Large intestine (tissue), 3 donors: Measurements from ENCODE around the gene GPR17. TPM values are rescaled to one million over a fixed set of nuclear protein-coding genes. Genes with fewer than 3 reads are reported as not detected.

ENCODE experiments used
- DNase-seq, 2 donors: peaks; one replicate each; pipeline versions ENCODE4 v3.0.0 to v3.0.0-alpha.2; 2013
- H3K27ac ChIP-seq: one replicate; pipeline ENCODE4 v1.5.1; 2013; ENCODE audit warnings: low read length
- H3K27me3 ChIP-seq: 2 replicates; pipeline ENCODE4 v1.6.1; 2013; ENCODE audit warnings: low read length; ENCODE audit not compliant: control insufficient read depth, insufficient read depth
- H3K36me3 ChIP-seq: 2 replicates; pipeline ENCODE4 v1.6.1; 2013; ENCODE audit warnings: low read length; ENCODE audit not compliant: control insufficient read depth, insufficient read depth
- H3K4me1 ChIP-seq: one replicate; pipeline ENCODE4 v1.6.1; 2013; ENCODE audit warnings: low read length; ENCODE audit not compliant: control insufficient read depth, insufficient read depth
- H3K4me3 ChIP-seq: one replicate; pipeline ENCODE4 v1.5.1; 2013; ENCODE audit warnings: low read length
- H3K9me3 ChIP-seq: one replicate; pipeline ENCODE4 v1.6.1; 2013; ENCODE audit warnings: mild to moderate bottlenecking, low read depth, low read length, moderate library complexity; ENCODE audit not compliant: control insufficient read depth
- WGBS: methylation state at CpG from one replicate; pipeline ENCODE4 v1.1.5; 2013; ENCODE audit warnings: low lambda C conversion rate; ENCODE audit not compliant: insufficient coverage; 5-methylcytosine and 5-hydroxymethylcytosine counted together
- polyA plus RNA-seq: library from polyadenylated mRNA; unstranded; fragments of 120-200 nt; gene quantifications from one replicate; pipeline ENCODE4 v1.2.1, GENCODE V29; 2013

GPR17 gene
- polyA plus RNA-seq, 1 donor, result 1.5 TPM

GRCh38 chr2:127650785-127651380 is 4.9 kb downstream of the GPR17 start:
- H3K9me3 ChIP-seq, result peaks cover 2% of the 10 kb centered on the region
- no peaks in the 10 kb centered on the region for H3K27me3 ChIP-seq
- no peak for DNase-seq
- H3K4me3 ChIP-seq, result no peak overlapping the region
- H3K27ac ChIP-seq, result no peak overlapping the region
- no CpG with 5 or more reads among the region's 28 CpGs for whole genome bisulfite sequencing
- no peaks in the 10 kb centered on the region for H3K4me1 ChIP-seq
- H3K36me3 ChIP-seq, result no peaks in the 10 kb centered on the region

GRCh38 chr2:127651381-127651809 is 5.4 kb downstream of the GPR17 start:
- no peak for DNase-seq
- H3K4me3 ChIP-seq, result no peak overlapping the region
- H3K27ac ChIP-seq, result peak overlapping the region; percentile 43
- peaks cover 2% of the 10 kb centered on the region for H3K9me3 ChIP-seq
- no peaks in the 10 kb centered on the region for H3K4me1 ChIP-seq
- no CpG with 5 or more reads among the region's 29 CpGs for WGBS
- H3K27me3 ChIP-seq, result no peaks in the 10 kb centered on the region
- no peaks in the 10 kb centered on the region for H3K36me3 ChIP-seq

GRCh38 chr2:127651971-127652550 is 6.1 kb downstream of the GPR17 start:
- Histone ChIP-seq H3K4me3 (no peak overlapping the region), H3K4me1 (no peaks in the 10 kb centered on the region), H3K36me3 (no peaks in the 10 kb centered on the region), H3K27ac (peak overlapping the region; percentile 43), H3K9me3 (peaks cover 2% of the 10 kb centered on the region), H3K27me3 (no peaks in the 10 kb centered on the region)
- DNase-seq, result peak in 1 of 2 donors; percentile 49
- WGBS, result 100% methylated on average over 1 of the region's 14 CpGs

DNA sequence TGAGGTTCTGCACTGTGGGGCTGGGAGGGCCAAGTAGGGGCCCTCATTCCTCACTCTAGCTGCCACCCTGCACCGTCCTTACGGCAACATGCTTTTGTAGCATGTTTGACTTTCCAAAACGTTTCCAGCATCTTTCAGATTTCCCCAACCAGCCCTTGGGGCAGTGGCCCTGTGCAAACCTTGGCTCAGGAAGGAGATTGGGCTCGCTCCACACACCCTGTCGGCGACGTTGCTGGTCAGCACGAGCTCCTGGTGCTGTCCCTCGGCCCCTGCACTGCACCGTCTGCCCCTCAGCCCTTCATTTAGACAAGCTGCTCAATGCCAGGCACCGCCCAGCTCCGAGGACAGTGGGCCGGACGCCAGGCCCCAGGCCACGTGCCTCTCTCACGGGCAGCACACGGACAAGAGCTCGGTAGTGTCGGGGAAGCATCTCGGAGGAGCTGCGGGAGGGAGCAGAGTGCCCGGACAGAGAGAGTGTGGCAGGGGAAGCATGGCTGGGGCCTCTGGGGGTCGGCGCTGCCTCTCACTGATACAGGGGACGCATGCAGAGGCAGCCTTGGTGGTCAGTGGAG is 6.9 kb downstream of the GPR17 start:
- Histone ChIP-seq H3K27me3 (no peaks in the 10 kb centered on the region), H3K4me3 (no peak overlapping the region), H3K36me3 (no peaks in the 10 kb centered on the region), H3K9me3 (peaks cover 2% of the 10 kb centered on the region), H3K27ac (peak overlapping the region; percentile 48), H3K4me1 (no peaks in the 10 kb centered on the region)
- WGBS, result no CpG with 5 or more reads among the region's 25 CpGs
- DNase-seq, result no peak

DNA sequence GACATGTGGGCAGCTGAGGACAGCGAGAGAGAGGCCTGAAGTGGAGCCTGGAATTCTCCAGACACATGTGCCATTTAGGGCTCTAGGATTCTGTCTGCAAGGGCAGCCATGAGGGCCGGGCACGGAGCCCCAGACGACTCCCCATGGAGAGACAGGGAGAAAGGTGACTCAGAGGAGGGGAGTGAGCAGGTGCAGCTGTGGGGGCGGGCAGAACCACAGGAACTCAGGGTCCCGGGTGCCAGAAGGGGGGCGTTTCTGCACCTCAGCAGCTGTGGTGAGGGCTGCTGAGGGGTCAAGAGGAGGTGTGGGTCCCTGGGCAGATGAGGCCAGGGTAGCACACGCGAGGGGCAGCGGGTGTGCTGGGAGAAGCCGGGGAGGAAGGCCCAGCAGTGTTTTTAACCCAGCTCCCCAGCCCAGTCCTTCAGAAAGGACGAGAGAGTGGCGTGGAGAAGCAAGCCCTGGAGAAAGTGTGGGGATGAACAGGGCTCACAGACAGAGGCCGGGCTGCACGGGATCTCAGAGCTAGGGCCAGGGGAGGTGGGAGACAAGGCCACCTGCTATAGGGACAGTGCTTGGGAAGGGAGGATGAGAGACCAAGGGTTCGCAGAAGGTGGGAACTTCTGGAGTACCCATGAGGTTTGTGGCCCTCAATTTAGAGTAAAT is 7.6 kb downstream of the GPR17 start:
- H3K9me3 ChIP-seq, result peaks cover 2% of the 10 kb centered on the region
- H3K4me3 ChIP-seq, result no peak overlapping the region
- peak overlapping the region; percentile 48 for H3K27ac ChIP-seq
- H3K4me1 ChIP-seq, result no peaks in the 10 kb centered on the region
- H3K27me3 ChIP-seq, result no peaks in the 10 kb centered on the region
- WGBS, result no CpG with 5 or more reads among the region's 16 CpGs
- no peak for DNase-seq
- no peaks in the 10 kb centered on the region for H3K36me3 ChIP-seq

DNA sequence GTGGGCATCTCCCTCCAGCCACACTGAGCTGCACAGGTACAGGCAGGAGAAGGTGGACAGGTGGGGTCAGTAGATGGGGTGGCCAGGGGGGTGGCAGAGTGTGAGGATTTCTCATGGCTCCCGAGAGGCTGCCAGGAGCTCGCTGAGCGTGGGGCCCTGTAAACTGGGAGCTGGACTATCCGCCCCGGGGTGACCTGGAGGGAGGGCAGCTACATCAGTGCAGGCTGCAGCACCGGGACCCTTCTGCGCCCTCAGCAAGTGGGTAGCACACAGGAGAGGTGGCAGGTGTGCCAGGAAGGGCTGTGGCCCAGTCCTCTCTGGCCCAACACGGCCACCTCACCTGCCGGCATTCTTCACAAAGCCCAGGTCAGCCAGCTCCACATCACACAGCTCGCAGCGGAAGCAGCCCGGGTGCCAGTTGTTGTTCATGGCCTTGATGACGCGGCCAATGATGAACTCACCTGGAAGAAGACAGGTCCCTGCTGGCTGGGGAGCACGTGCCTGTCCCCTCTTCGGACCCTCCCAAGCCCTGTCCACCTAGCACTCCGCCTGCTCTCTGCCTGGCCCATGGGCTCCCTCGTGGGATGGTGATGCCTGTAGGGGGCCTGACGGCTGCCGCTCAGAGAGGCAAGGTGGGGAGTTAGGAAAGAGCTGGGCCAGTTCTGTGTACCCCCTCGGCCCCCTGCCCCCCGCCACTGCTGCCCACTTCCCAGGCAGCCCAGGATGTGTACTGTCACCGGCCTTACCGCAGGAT is 8.3 kb downstream of the GPR17 start:
- no peaks in the 10 kb centered on the region for H3K27me3 ChIP-seq
- DNase-seq, result no peak
- peaks cover 2% of the 10 kb centered on the region for H3K9me3 ChIP-seq
- H3K4me1 ChIP-seq, result no peaks in the 10 kb centered on the region
- H3K36me3 ChIP-seq, result no peaks in the 10 kb centered on the region
- no peak overlapping the region for H3K4me3 ChIP-seq
- no peak overlapping the region for H3K27ac ChIP-seq
- WGBS, result no CpG with 5 or more reads among the region's 24 CpGs

GRCh38 chr2:127654838-127655175 is 8.9 kb downstream of the GPR17 start:
- Histone ChIP-seq H3K27ac (no peak overlapping the region), H3K27me3 (no peaks in the 10 kb centered on the region)

GRCh38 chr2:127655209-127656073 is 9.5 kb downstream of the GPR17 start:
- Histone ChIP-seq H3K4me3 (no peak overlapping the region), H3K27me3 (no peaks in the 10 kb centered on the region), H3K4me1 (no peaks in the 10 kb centered on the region), H3K36me3 (no peaks in the 10 kb centered on the region), H3K27ac (no peak overlapping the region), H3K9me3 (peaks cover 2% of the 10 kb centered on the region)
- no peak for DNase-seq
- WGBS, result no CpG with 5 or more reads among the region's 16 CpGs

More at GRCh38 chr2:127654838-127655175, 8.9 kb downstream of the GPR17 start:
- H3K9me3 ChIP-seq, result peaks cover 2% of the 10 kb centered on the region
- WGBS, result no CpG with 5 or more reads among the region's 8 CpGs
- no peaks in the 10 kb centered on the region for H3K4me1 ChIP-seq
- H3K4me3 ChIP-seq, result no peak overlapping the region
- no peaks in the 10 kb centered on the region for H3K36me3 ChIP-seq
- no peak for DNase-seq

GRCh38 chr2:127656569-127657231 is 10.7 kb downstream of the GPR17 start:
- no peak for DNase-seq
- Histone ChIP-seq H3K4me1 (no peaks in the 10 kb centered on the region), H3K27ac (no peak overlapping the region), H3K36me3 (no peaks in the 10 kb centered on the region), H3K9me3 (no peaks in the 10 kb centered on the region), H3K4me3 (no peak overlapping the region), H3K27me3 (no peaks in the 10 kb centered on the region)
- 80% methylated on average over 1 of the region's 15 CpGs for WGBS
